GM18508 (cell line): ENCODE measurements around the gene TTC13.

ENCODE experiments used
- ATAC-seq: cut with Tn5 transposase; IDR thresholded peaks from one replicate; pipeline ENCODE4 v1.9.1; 2021; ENCODE audit warnings: moderate number of reproducible peaks; ENCODE audit not compliant: insufficient read depth, unreplicated experiment

Gene TTC13

DNA sequence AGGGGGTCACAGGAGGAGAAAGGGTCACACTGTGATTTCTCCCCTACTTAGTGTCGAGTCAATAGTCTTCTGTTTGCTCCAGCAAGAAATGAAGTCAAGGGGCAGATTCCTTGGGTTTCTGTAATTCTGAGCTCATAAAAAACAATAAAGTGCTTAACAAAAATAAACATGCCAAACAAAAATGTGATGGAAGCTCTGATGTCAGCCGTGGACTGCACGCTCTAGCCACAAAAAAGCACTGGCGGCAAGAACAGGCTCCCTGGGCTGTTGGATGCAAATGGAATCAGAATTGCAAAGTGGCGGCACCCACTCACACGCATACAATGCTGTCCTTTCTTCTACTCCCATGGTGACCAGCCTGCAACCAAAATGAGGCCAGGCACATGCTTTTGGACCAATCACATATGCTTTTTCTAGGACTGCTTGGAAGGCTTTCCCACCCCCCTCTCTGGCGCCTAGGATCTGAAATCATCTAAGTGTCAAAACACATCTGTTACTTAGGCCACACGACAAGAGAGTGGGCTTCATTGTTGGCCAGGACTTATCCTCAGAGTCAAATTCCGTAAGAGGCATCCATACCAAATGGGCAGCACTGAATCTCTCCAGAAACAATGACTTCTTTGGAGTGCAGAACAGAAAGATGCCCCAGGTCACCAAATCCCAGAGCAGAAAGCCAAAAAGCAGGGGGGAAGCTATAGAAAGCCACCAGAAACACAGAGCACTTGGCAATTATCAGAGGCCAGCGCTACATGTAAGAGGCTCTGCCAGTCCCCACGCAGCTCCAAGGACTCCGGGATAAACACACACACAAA is 119.5 kb downstream of the TTC13 start:
- no peak for ATAC-seq

DNA sequence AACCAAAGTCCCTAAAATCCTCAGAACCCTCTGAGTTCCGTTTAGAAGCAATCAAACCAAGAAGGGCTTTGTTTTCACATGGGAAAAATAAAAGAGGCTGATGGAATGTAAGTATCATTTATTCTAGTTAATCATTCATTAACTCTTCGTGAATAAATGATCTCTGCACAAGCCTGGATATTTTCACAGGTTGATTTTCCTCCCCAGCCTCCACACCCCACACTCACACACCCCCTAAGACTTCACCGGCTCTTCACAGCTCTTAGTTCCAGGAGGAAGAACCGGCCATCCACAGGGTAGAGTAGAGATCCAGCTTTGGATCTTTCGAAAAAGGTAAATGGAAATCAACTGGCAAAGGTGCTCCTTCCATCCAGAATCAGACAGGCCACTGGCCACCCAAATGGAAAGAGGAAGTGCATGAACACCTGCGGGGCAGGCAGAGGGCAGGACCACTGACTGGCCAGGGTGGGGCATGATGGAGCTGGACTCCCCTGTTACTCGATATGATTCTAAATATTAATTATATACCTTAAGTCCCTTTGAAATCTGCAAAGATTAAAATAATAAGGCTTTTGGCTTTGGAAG is 120.3 kb downstream of the TTC13 start:
- ATAC-seq, result no peak

DNA sequence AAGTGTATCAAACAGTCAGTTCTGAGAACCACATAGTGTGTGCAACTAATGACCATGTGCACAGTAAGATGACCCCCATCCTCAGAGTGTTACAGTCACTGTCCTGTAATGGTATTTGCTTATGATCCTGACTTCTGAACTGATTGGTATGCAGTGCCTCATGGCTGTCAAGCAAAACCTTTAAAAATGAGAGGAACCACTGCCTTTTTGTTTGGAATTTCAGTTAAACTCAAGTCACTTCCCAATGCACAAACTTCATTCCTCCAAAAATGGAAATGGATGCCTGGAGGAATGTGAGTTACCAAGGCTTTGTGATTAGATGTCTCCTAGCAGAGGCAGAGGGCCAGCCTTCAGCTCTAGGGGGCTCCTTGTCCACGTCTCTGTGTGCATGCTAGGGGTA is 120.8 kb downstream of the TTC13 start:
- ATAC-seq, result no peak

DNA sequence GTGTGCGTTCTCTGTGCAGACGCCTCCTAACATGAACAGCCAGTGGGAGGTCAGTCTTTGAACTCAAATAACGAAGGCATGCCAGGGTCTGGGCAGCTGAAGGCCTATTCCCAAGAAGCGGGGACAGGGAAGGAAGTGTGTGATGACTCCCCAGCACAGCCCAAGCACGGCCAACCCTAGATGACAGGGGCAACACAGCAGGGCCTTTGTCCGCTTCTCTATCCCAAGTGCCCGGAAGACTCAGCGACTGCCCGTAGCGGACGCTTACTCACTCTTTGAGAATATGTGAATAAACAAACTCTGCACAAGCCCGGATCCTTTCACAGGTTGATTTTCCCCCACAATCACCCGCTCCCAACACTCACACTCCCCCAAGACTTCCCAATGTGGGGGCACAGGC is 121.6 kb downstream of the TTC13 start:
- ATAC-seq, result no peak
